Left ventricle myocardium inferior (tissue), 1 donor: ENCODE data around the gene ST6GAL2. TPM values are rescaled to one million over a fixed set of nuclear protein-coding genes. Genes with fewer than 3 reads are reported as not detected.

Source experiments
- DNase-seq: peaks from one replicate; pipeline ENCODE4 v3.0.0-alpha.2; 2020
- H3K27ac ChIP-seq: fragments of 200-600 bp; replicated peaks from 2 replicates; pipeline ENCODE4 v1.8.0; 2021
- H3K27me3 ChIP-seq: fragments of 200-600 bp; 2 replicates; pipeline ENCODE4 v1.8.0; 2021; ENCODE audit warnings: low read depth
- H3K36me3 ChIP-seq: fragments of 200-600 bp; 2 replicates; pipeline ENCODE4 v1.8.0; 2021
- H3K4me1 ChIP-seq: fragments of 200-600 bp; 2 replicates; pipeline ENCODE4 v1.8.0; 2021
- H3K4me3 ChIP-seq: fragments of 200-600 bp; 2 replicates; pipeline ENCODE4 v1.8.0; 2021; ENCODE audit warnings: mild to moderate bottlenecking, moderate library complexity
- H3K9me3 ChIP-seq: fragments of 200-600 bp; replicated peaks from 2 replicates; pipeline ENCODE4 v1.8.0; 2021
- intact Hi-C: fragments of 100-400 bp; cut with micrococcal nuclease; formaldehyde crosslinking; loops from one replicate; pipeline ENCODE4 v1.11.0; 2022
- total RNA-seq: library from RNA; stranded (reverse); fragmentation: NEBNext Ultra II Directional; extraction: Animal tissue kit (Norgen Biotek cat#: 25700); gene quantifications from one replicate; pipeline ENCODE4 v1.2.1, GENCODE V29; 2021
- TF ChIP-seq, protein P1 (sequence below): fragments of 200-600 bp; IDR thresholded peaks from 2 replicates; pipeline ENCODE4 v1.8.0; 2021; ENCODE audit warnings: antibody characterized with exemption, mild to moderate bottlenecking, borderline replicate concordance
- donor health status: DM: no; HTN: yes; CAD: no; lungs with severe emphysema.

ST6GAL2 gene
- total RNA-seq, 1 donor from 2014 or later, result 0.41 TPM

- DNase-seq, result no peak
- Histone ChIP-seq H3K4me1 (no peaks in the 10 kb centered on the region), H3K27ac (no peak overlapping the region), H3K36me3 (no peaks in the 10 kb centered on the region), H3K4me3 (no peak overlapping the region), H3K9me3 (peaks cover 15% of the 10 kb centered on the region), H3K27me3 (peaks cover 10% of the 10 kb centered on the region)
- TF ChIP-seq, protein P1, sequence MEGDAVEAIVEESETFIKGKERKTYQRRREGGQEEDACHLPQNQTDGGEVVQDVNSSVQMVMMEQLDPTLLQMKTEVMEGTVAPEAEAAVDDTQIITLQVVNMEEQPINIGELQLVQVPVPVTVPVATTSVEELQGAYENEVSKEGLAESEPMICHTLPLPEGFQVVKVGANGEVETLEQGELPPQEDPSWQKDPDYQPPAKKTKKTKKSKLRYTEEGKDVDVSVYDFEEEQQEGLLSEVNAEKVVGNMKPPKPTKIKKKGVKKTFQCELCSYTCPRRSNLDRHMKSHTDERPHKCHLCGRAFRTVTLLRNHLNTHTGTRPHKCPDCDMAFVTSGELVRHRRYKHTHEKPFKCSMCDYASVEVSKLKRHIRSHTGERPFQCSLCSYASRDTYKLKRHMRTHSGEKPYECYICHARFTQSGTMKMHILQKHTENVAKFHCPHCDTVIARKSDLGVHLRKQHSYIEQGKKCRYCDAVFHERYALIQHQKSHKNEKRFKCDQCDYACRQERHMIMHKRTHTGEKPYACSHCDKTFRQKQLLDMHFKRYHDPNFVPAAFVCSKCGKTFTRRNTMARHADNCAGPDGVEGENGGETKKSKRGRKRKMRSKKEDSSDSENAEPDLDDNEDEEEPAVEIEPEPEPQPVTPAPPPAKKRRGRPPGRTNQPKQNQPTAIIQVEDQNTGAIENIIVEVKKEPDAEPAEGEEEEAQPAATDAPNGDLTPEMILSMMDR, result peak; percentile 44
- intact Hi-C loops, result no loop called here
These were observed 22.6 kb downstream of the ST6GAL2 start for GRCh38 chr2:106863387-106863786.

DNA sequence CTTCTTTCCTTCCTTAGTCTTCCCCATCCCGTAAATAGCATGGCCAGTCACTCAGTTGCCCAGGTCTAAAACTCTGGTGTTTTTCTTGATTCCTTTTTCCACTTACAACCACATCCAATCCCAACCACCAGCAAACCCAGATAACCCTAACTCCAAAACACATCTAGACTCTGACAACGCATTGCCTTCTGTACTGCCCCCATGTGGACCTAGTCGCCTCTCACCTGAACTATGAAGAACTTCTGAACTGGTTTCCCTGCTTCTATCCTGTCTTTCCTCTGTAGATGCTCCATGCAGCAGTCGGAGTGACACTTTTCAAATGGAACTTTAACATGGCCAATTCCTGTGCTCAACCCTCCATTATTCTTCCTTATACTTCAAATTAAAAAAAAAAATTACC, 26.5 kb downstream of the ST6GAL2 start:
- Histone ChIP-seq H3K27me3 (peaks cover 10% of the 10 kb centered on the region), H3K4me3 (no peak overlapping the region), H3K9me3 (peaks cover 18% of the 10 kb centered on the region), H3K4me1 (no peaks in the 10 kb centered on the region), H3K36me3 (no peaks in the 10 kb centered on the region), H3K27ac (no peak overlapping the region)
- TF ChIP-seq, protein P1, result no peak
- intact Hi-C loops, result no loop called here
- no peak for DNase-seq

DNA sequence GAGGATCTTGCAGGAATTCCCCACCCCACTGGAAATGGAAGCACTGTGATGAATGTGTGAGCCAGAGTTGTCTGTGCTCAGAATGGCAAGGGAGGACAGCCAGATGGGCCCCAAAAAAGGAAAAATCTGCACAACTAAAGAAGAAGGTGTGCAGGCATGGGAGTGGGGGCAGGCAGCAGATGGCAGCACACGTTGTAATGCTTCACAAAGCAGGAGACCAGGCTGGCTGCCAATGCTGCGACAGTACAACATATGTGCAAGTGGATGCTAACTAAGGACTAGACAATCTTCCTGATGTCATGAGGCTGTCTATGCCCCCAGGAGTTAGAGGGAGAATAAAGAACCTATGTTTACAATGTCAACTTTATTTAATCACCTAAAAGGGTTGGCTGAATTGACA, 27.2 kb downstream of the ST6GAL2 start:
- Histone ChIP-seq H3K27me3 (peaks cover 10% of the 10 kb centered on the region), H3K9me3 (peaks cover 18% of the 10 kb centered on the region), H3K27ac (no peak overlapping the region), H3K4me1 (no peaks in the 10 kb centered on the region), H3K4me3 (no peak overlapping the region), H3K36me3 (no peaks in the 10 kb centered on the region)
- DNase-seq, result no peak
- TF ChIP-seq, protein P1, result no peak
- intact Hi-C loops, result no loop called here

DNA sequence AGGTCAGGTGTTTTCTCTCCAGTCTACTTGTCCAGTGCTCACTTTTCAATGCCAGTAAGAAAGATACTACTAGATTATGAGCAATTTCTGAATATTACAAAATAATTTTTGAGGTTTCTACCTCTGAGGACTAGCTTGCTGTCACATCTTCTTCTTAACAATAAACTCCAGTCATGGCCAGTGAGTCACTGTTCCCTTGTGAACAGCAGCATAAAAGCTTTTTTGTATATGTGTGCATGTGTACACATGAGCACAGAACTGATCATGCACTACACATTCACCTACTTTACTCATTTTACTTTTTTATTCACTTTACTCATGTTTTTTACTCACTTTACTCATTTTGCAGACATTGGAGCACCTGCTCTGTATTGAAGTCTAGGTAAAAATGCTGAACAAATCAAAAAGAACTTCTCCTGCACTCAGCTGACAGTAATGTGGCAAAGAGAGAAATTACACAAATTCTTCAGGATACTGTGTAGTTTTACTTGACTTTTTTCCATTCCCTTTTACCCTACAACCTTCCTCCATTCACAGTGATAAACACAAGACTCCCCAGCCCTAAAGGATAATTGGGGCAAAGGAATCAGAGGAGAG, 28.0 kb downstream of the ST6GAL2 start:
- H3K4me1 ChIP-seq, result no peaks in the 10 kb centered on the region
- TF ChIP-seq, protein P1, result no peak

GRCh38 chr2:106853631-106854030, 32.3 kb downstream of the ST6GAL2 start:
- peaks cover 16% of the 10 kb centered on the region for H3K4me1 ChIP-seq
- intact Hi-C loops, result no loop called here
- H3K27me3 ChIP-seq, result no peaks in the 10 kb centered on the region
- H3K27ac ChIP-seq, result no peak overlapping the region
- TF ChIP-seq, protein P1, result no peak
- H3K4me3 ChIP-seq, result no peak overlapping the region
- DNase-seq, result no peak
- peaks cover 5% of the 10 kb centered on the region for H3K9me3 ChIP-seq
- no peaks in the 10 kb centered on the region for H3K36me3 ChIP-seq

More for the DNA sequence above, 28.0 kb downstream of the ST6GAL2 start:
- H3K9me3 ChIP-seq, result peaks cover 18% of the 10 kb centered on the region
- no peak overlapping the region for H3K4me3 ChIP-seq
- intact Hi-C loops, result no loop called here
- no peaks in the 10 kb centered on the region for H3K36me3 ChIP-seq
- peaks cover 4% of the 10 kb centered on the region for H3K27me3 ChIP-seq
- DNase-seq, result no peak
- no peak overlapping the region for H3K27ac ChIP-seq
